H4 (cell line): Measurements from ENCODE around the gene PAN3. TPM values are rescaled to one million over a fixed set of nuclear protein-coding genes. Genes with fewer than 3 reads are reported as not detected.

Experiments
- DNase-seq: peaks from one replicate; pipeline ENCODE4 v3.0.0-alpha.2; 2015; ENCODE audit warnings: low spot score
- total RNA-seq: library from RNA; depleted of rRNA; stranded (reverse); fragments of >200 nt; shearing (Covaris generic); gene quantifications from 2 replicates; pipeline ENCODE4 v1.2.3, GENCODE V29; 2014

The PAN3 gene
- total RNA-seq, 1 experiment from 2014 or later: 7.4 TPM

- no peak for DNase-seq
These were observed 163.5 kb downstream of the PAN3 start for GRCh38 chr13:28301839-28302238.

- no peak for DNase-seq
These were observed 168.0 kb downstream of the PAN3 start for GRCh38 chr13:28306325-28306724.

GRCh38 chr13:28313579-28313978 is 175.2 kb downstream of the PAN3 start:
- no peak for DNase-seq

GRCh38 chr13:28314879-28315278 is 176.5 kb downstream of the PAN3 start:
- no peak for DNase-seq

GRCh38 chr13:28316129-28316528 is 177.8 kb downstream of the PAN3 start:
- no peak for DNase-seq

- no peak for DNase-seq
These were observed 178.5 kb downstream of the PAN3 start for GRCh38 chr13:28316836-28317235.

GRCh38 chr13:28318496-28318895 is 180.2 kb downstream of the PAN3 start:
- DNase-seq: no peak

GRCh38 chr13:28319528-28319927 is 181.2 kb downstream of the PAN3 start:
- DNase-seq: no peak

- DNase-seq: no peak
These were observed 181.9 kb downstream of the PAN3 start for GRCh38 chr13:28320209-28320608.

GRCh38 chr13:28320884-28321574 is 182.7 kb downstream of the PAN3 start:
- peak; percentile 13 for DNase-seq

- no peak for DNase-seq
These were observed 183.4 kb downstream of the PAN3 start for GRCh38 chr13:28321756-28322155.

- no peak for DNase-seq
These were observed 184.0 kb downstream of the PAN3 start for GRCh38 chr13:28322256-28322905.

GRCh38 chr13:28324181-28324789 is 185.9 kb downstream of the PAN3 start:
- peak; percentile 39 for DNase-seq

GRCh38 chr13:28325022-28325421 is 186.7 kb downstream of the PAN3 start:
- no peak for DNase-seq

- no peak for DNase-seq
These were observed 187.7 kb downstream of the PAN3 start for GRCh38 chr13:28326056-28326455.

GRCh38 chr13:28327373-28328270 is 189.3 kb downstream of the PAN3 start:
- no peak for DNase-seq

- no peak for DNase-seq
These were observed 189.9 kb downstream of the PAN3 start for GRCh38 chr13:28328271-28328607.

- no peak for DNase-seq
These were observed 191.2 kb downstream of the PAN3 start for GRCh38 chr13:28329395-28330158.

- DNase-seq: no peak
These were observed 195.0 kb downstream of the PAN3 start for GRCh38 chr13:28333204-28333881.

- no peak for DNase-seq
These were observed 197.9 kb downstream of the PAN3 start for GRCh38 chr13:28336193-28336657.
